ENCODE data around the gene CACNG3.

DNA sequence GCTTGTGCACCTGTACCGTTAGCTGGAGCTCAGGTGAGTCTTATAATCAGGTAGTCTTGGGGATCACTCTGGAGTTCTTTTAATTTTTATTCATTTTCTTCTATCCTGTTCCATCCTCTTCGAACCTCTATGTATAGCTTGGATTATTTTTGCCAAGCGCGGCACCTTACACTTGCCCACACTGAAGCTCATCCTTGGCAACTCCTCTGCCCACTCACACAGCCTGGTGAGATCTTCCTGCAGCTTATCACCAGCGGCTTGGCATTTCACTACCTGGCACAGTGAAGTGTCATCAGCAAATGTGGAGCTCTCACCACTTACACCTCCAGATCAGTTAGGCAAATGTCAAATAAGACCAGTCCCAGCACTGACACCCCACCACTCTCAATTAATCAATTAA, 116.7 kb downstream of the CACNG3 start:
- no peak for TF ChIP-seq POLR2A (IDR thresholded peaks at IDR 0.05)
- TF ChIP-seq, protein P1, sequence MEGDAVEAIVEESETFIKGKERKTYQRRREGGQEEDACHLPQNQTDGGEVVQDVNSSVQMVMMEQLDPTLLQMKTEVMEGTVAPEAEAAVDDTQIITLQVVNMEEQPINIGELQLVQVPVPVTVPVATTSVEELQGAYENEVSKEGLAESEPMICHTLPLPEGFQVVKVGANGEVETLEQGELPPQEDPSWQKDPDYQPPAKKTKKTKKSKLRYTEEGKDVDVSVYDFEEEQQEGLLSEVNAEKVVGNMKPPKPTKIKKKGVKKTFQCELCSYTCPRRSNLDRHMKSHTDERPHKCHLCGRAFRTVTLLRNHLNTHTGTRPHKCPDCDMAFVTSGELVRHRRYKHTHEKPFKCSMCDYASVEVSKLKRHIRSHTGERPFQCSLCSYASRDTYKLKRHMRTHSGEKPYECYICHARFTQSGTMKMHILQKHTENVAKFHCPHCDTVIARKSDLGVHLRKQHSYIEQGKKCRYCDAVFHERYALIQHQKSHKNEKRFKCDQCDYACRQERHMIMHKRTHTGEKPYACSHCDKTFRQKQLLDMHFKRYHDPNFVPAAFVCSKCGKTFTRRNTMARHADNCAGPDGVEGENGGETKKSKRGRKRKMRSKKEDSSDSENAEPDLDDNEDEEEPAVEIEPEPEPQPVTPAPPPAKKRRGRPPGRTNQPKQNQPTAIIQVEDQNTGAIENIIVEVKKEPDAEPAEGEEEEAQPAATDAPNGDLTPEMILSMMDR (IDR thresholded peaks at IDR 0.05) = no peak
- no peak for TF ChIP-seq POLR2AphosphoS5 (IDR thresholded peaks at IDR 0.05; ENCODE audit: insufficient read depth in 1 of 2, low read depth in 1 of 2)
